GM21447 (cell line): Measurements from ENCODE around the gene ARL14EP.

Source experiments
- ATAC-seq: cut with Tn5 transposase; IDR thresholded peaks from one replicate; pipeline ENCODE4 v1.9.1; 2021; ENCODE audit not compliant: unreplicated experiment

Gene ARL14EP

GRCh38 chr11:30326114-30326778, 3.3 kb downstream of the ARL14EP start:
- no peak for ATAC-seq

DNA sequence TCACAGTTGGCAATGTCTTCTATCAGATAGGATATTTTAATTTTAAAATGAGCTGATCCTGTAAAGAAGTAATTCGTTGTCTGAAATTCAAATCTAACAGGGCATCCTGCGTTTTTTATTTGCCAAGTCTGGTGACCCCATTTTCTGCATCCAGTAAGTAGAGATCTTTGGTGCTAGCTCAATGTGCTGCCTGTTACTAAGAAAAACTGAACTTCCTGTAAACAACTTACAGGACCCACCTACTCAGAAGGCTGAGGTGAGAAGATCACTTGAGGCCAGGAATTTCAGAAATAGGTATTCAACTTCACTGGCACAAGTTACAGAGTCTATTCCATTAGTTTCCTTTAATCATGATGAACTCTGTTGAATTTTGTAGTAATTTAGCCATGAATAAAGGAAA, 4.0 kb downstream of the ARL14EP start:
- no peak for ATAC-seq

DNA sequence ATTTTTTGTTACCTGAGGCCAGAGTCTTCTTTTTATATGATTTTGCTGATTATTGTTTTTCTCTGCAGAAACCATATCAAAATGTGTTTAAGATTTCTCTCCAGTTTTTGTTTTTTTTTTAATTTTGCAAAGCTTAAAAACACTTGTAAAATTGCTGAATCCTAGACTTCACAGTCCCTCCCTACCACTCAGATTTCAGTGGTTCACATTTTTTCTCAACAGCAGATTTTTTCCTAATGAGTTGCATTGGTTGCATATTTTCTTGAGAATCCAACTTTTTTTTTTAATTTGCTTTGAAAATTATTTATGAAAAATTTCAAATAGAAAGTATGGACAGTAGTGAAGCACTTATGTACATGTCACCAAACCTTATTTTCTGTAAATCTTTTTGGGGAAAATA, 5.8 kb downstream of the ARL14EP start:
- no peak for ATAC-seq

- no peak for ATAC-seq
Measured at GRCh38 chr11:30329150-30329940, 6.4 kb downstream of the ARL14EP start.

- ATAC-seq, result peak; percentile 79
Measured at GRCh38 chr11:30333405-30333804, 10.5 kb downstream of the ARL14EP start.

- peak; percentile 94 for ATAC-seq
Measured at GRCh38 chr11:30342736-30343166, 19.8 kb downstream of the ARL14EP start.

GRCh38 chr11:30344085-30344484, 21.2 kb downstream of the ARL14EP start:
- peak; percentile 25 for ATAC-seq

- ATAC-seq, result no peak
Measured at GRCh38 chr11:30345644-30346043, 22.7 kb downstream of the ARL14EP start.

DNA sequence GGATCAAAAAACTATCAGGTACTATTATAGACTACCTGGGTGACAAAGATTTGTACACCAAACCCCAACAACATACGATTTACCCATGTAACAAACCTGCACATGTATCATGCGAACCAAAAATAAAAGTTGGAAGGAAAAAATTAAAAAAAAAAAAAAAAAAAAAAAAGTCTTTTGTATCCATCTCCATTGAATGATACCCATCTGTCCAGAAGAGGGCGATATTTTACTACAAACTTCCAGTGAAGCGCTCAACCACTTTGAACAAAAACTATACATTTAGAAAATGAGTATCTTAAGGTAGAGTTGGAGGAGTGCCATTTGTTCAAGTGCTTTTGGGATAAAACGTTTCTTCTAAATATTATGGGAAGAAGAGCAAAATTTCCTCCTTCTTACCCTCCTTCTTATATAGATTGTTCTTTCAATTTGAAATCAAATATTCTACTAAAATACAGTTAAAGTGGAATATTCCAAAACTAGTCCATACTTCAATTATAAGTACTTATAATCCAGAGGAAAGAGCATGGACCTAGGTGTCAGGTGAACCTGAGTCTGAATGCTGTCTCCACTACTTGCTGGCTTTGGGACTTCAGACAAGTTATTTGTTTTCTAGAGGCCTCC, 23.3 kb downstream of the ARL14EP start:
- ATAC-seq, result no peak

GRCh38 chr11:30348035-30348434, 25.1 kb downstream of the ARL14EP start:
- ATAC-seq, result no peak

DNA sequence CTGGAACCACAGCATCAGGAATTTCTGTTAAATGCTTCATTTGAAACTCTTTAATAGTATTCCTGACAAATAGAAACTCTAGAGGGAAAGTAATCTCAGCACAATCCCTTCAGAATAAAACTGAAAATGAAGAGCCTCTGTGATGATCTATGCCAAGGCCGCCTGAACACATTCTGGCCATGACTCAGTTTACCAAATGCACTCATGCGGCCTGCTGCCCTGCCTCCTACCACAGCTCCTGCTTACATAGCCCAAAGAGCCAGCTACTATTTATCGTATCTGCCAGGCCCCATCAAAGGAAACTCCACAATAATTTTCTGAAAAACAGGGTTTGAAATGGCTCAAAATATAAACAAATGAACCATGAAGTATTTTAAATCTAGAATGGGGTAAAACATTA, 27.0 kb downstream of the ARL14EP start:
- ATAC-seq, result no peak

- no peak for ATAC-seq
Measured at GRCh38 chr11:30350384-30350783, 27.5 kb downstream of the ARL14EP start.

- no peak for ATAC-seq
Measured at GRCh38 chr11:30351061-30351460, 28.2 kb downstream of the ARL14EP start.

- ATAC-seq, result no peak
Measured at GRCh38 chr11:30356391-30356790, 33.5 kb downstream of the ARL14EP start.

DNA sequence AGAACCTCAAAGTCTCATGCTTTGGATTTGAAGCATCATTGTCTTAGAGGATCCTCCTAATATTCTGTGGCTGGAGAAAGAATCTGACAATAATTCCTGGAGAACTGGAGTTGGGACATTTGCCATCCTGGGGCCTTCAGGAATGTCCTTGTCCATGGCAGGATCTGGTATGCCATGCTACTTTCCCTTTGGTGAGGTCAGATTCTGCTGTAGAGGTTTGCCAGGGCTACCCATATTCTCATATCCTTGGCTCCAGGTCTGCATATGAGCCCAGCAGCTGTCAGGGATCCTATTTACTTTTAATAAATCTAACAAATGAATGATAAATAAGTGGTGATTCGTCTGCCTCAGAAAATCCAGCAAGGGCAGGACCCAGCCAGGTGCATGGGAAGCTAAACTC, 35.0 kb downstream of the ARL14EP start:
- no peak for ATAC-seq

- no peak for ATAC-seq
Measured at GRCh38 chr11:30358536-30358935, 35.6 kb downstream of the ARL14EP start.

GRCh38 chr11:30360741-30361140, 37.8 kb downstream of the ARL14EP start:
- ATAC-seq, result no peak

- ATAC-seq, result no peak
Measured at GRCh38 chr11:30364139-30364836, 41.4 kb downstream of the ARL14EP start.

DNA sequence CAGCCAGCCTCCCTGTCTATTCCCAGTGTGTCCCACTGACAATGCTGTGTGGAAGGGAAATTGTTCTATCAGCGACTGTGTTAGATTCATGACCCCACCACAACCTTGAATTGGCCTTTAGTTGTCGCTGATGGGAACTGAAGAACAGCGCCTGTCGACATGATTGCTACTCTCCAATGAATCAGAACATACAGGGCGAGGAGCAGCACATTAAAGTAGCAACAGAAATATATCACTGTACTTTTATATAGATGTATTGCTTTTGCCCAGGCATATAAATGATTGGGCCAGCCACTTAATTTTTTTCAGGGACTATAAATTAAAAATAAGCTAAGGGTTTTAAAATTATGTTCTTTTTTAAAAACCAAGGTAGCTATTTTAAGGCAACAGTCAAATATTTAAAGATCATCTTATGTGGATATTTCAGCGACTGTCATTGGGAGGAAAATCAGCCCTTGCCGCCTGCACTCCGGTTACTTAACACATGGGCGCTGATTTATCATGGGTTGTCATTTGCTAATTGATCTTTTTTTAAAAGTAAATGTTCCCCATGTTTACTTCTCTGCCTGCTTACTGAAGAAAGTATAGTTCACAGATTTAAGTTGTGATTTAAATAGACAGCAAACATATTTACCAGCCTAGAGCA, 42.1 kb downstream of the ARL14EP start:
- ATAC-seq, result no peak

- ATAC-seq, result no peak
Measured at GRCh38 chr11:30365793-30366517, 43.1 kb downstream of the ARL14EP start.
